Esophagus muscularis mucosa (tissue), 4 donors: ENCODE results near the gene SLC4A11.

ENCODE experiments used
- EP300 ChIP-seq: sonication (generic); formaldehyde crosslinking; IDR thresholded peaks from one replicate; pipeline ENCODE4 v1.6.1; 2017; ENCODE audit warnings: antibody characterized with exemption
- POLR2A ChIP-seq: fragments of 450-650 bp; IDR thresholded peaks from one replicate; pipeline ENCODE4 v1.6.1; 2017; ENCODE audit warnings: antibody characterized with exemption, moderate library complexity, mild to moderate bottlenecking, low read depth
- POLR2AphosphoS5 ChIP-seq, 2 donors: sonication (generic); formaldehyde crosslinking; IDR thresholded peaks; one replicate each; pipeline ENCODE4 v1.6.1; 2017; ENCODE audit warnings: antibody characterized with exemption in 2 of 2
- TF ChIP-seq, protein P1 (sequence below), 3 experiments: fragments of 200-600 bp in 2 of 3; fragments of 450-650 bp in 1 of 3; sonication (generic) in 2 of 3; IDR thresholded peaks; one replicate each; pipeline ENCODE4 v1.5.1; 2017 to 2019; ENCODE audit warnings: antibody characterized with exemption in 3 of 3, mild to moderate bottlenecking in 2 of 3, moderate library complexity in 1 of 3

DNA sequence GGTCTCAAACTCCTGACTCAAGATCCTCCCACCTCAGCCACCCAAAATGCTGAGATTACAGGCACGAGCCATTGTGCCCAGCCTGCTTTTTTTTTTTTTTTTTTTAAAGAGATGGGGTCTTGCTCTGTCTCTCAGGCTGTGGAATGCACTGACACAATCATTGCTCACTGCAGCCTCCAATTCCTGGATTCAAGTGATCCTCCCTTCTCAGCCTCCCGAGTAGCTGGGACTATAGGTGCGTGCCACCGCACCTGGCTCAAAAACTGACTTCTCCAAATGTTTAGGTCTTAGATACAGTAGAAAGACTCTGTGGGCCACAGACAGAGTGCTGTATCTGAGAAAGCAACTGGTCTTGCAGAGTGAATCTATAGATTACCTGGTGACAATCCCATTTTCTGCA, 31.1 kb upstream of the SLC4A11 start:
- TF ChIP-seq, protein P1, sequence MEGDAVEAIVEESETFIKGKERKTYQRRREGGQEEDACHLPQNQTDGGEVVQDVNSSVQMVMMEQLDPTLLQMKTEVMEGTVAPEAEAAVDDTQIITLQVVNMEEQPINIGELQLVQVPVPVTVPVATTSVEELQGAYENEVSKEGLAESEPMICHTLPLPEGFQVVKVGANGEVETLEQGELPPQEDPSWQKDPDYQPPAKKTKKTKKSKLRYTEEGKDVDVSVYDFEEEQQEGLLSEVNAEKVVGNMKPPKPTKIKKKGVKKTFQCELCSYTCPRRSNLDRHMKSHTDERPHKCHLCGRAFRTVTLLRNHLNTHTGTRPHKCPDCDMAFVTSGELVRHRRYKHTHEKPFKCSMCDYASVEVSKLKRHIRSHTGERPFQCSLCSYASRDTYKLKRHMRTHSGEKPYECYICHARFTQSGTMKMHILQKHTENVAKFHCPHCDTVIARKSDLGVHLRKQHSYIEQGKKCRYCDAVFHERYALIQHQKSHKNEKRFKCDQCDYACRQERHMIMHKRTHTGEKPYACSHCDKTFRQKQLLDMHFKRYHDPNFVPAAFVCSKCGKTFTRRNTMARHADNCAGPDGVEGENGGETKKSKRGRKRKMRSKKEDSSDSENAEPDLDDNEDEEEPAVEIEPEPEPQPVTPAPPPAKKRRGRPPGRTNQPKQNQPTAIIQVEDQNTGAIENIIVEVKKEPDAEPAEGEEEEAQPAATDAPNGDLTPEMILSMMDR (IDR thresholded peaks at IDR 0.05) = no peak
- TF ChIP-seq POLR2A (no peak), POLR2AphosphoS5 (IDR thresholded peaks at IDR 0.05) (no peak), EP300 (no peak)
